Endothelial cell (in vitro differentiated cells): ENCODE results near the gene PTGES3L. TPM values are rescaled to one million over a fixed set of nuclear protein-coding genes. Genes with fewer than 3 reads are reported as not detected.

Source experiments
- DNase-seq: peaks from one replicate; pipeline ENCODE4 v3.0.0; 2021; ENCODE audit warnings: low spot score
- H3K27ac Mint-ChIP-seq: one replicate; pipeline ENCODE4 v1.8.0; 2021; ENCODE audit warnings: mixed read lengths, inconsistent platforms; ENCODE audit not compliant: unreplicated experiment
- H3K27me3 Mint-ChIP-seq: one replicate; pipeline ENCODE4 v1.8.0; 2021; ENCODE audit warnings: mild to moderate bottlenecking, moderate library complexity, mixed read lengths, inconsistent platforms; ENCODE audit not compliant: unreplicated experiment
- H3K36me3 Mint-ChIP-seq: one replicate; pipeline ENCODE4 v1.8.0; 2021; ENCODE audit warnings: mild to moderate bottlenecking, low read depth, mixed read lengths, inconsistent platforms; ENCODE audit not compliant: unreplicated experiment
- H3K4me1 Mint-ChIP-seq: one replicate; pipeline ENCODE4 v1.8.0; 2021; ENCODE audit warnings: mild to moderate bottlenecking, mixed read lengths, inconsistent platforms; ENCODE audit not compliant: unreplicated experiment
- H3K4me3 Mint-ChIP-seq: one replicate; pipeline ENCODE4 v1.8.0; 2021; ENCODE audit warnings: mild to moderate bottlenecking, mixed read lengths, inconsistent platforms; ENCODE audit not compliant: unreplicated experiment
- H3K9me3 Mint-ChIP-seq: one replicate; pipeline ENCODE4 v1.8.0; 2021; ENCODE audit warnings: mixed read lengths, inconsistent platforms; ENCODE audit not compliant: unreplicated experiment
- long read RNA-seq: library from polyadenylated mRNA; unstranded; transcript quantifications from one replicate; pipeline ENCODE4 v2.0.0, GENCODE V29; 2020; ENCODE audit not compliant: unreplicated experiment
- total RNA-seq: library from RNA; stranded (reverse); fragmentation: NEBNext Ultra II Directional; extraction: Animal tissue kit (Norgen Biotek cat#: 25700); gene quantifications from one replicate; pipeline ENCODE4 v1.2.1, GENCODE V29; 2021; ENCODE audit not compliant: unreplicated experiment
- TF ChIP-seq, protein P1 (sequence below): fragments of 200-600 bp; sonication (generic); IDR thresholded peaks from one replicate; pipeline ENCODE4 v1.5.0; 2021; ENCODE audit warnings: antibody characterized with exemption; ENCODE audit not compliant: unreplicated experiment

PTGES3L gene
- 1.5 TPM for total RNA-seq
- long read RNA-seq, partial matches to known transcripts = 0 of 1 reads
- long read RNA-seq, other reads (novel, unspliced or antisense) = 0 of 1 reads

DNA sequence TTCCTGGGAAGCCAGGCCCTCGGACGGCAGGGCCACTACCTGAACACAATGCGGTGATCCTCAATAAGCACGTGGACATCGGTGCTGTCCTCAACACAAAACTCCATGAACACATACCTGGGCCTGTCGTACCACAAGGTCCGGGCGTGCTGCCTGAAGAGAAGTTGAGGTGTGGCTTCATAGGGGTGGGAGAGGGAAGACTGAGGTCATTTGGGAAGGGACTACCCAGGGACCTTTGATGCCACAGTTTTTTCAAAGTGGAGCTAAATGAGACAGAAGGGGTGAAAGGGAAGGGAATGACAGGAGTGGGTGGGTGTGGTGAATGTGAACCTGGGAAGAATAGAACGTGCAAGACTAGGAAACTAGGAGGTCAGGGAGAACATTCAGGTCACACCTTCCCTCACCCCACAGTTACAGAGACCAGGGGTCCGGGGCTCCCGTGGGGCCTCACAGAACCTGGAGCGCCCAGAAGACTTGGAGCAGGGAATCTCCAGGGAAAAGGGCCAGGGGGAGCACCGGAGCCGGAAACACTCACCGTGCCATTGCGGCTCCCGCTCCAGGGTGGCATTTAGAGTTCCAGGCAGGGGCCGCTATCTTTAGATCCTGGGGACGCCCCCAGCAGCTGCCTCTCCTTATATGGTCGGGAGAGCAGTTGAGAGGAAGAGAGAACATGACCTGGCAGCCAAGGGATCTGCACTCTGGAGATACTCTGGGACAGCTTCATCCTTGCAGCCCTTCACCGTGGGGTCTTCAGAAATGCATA is at the start of gene PTGES3L:
TSS of gene PTGES3L (minus strand) at position 570 of the 763 bp plus-strand sequence. CDS start at position 543, 27 bp downstream.
- Mint-ChIP-seq H3K9me3 (no peaks in the 10 kb centered on the region), H3K4me1 (peaks cover 22% of the 10 kb centered on the region), H3K27ac (peak within 1 kb of the TSS; percentile 94), H3K27me3 (peaks cover 10% of the 10 kb centered on the region), H3K36me3 (peaks cover 7% of the 10 kb centered on the region), H3K4me3 (peak within 1 kb of the TSS; percentile 98)
- DNase-seq = peak; percentile 41
- TF ChIP-seq, protein P1, sequence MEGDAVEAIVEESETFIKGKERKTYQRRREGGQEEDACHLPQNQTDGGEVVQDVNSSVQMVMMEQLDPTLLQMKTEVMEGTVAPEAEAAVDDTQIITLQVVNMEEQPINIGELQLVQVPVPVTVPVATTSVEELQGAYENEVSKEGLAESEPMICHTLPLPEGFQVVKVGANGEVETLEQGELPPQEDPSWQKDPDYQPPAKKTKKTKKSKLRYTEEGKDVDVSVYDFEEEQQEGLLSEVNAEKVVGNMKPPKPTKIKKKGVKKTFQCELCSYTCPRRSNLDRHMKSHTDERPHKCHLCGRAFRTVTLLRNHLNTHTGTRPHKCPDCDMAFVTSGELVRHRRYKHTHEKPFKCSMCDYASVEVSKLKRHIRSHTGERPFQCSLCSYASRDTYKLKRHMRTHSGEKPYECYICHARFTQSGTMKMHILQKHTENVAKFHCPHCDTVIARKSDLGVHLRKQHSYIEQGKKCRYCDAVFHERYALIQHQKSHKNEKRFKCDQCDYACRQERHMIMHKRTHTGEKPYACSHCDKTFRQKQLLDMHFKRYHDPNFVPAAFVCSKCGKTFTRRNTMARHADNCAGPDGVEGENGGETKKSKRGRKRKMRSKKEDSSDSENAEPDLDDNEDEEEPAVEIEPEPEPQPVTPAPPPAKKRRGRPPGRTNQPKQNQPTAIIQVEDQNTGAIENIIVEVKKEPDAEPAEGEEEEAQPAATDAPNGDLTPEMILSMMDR = no peak

DNA sequence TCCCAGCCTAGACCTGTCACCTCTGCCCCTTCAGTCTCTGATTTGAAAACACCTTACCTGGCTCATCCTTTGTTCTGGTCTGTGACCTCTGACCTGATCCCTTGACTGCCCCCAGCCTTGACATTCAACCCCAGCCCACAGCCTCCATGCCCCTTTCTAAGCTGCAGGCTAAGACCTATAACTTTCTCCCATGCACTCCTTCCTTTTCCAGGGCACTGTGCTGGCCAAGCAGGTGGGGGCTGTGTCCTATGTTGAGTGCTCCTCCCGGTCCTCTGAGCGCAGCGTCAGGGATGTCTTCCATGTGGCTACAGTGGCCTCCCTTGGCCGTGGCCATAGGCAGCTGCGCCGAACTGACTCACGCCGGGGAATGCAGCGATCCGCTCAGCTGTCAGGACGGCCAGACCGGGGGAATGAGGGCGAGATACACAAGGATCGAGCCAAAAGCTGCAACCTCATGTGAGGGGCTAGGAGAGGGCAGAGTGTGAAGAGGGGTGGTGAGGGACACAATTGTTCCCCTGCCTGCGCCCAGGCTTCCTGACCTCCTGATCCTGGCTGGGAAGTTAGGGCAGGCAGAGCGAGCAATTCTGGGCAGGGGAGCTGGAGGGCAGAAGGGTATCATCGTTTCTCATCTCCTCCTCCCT is 48.5 kb upstream of the PTGES3L start:
- no peak overlapping the region for H3K4me3 Mint-ChIP-seq
- TF ChIP-seq, protein P1 = no peak
- no peak for DNase-seq
- H3K27me3 Mint-ChIP-seq = peaks cover 13% of the 10 kb centered on the region
- H3K9me3 Mint-ChIP-seq = no peaks in the 10 kb centered on the region
- peaks cover 4% of the 10 kb centered on the region for H3K4me1 Mint-ChIP-seq
- H3K36me3 Mint-ChIP-seq = peaks cover 4% of the 10 kb centered on the region
- H3K27ac Mint-ChIP-seq = no peak overlapping the region

DNA sequence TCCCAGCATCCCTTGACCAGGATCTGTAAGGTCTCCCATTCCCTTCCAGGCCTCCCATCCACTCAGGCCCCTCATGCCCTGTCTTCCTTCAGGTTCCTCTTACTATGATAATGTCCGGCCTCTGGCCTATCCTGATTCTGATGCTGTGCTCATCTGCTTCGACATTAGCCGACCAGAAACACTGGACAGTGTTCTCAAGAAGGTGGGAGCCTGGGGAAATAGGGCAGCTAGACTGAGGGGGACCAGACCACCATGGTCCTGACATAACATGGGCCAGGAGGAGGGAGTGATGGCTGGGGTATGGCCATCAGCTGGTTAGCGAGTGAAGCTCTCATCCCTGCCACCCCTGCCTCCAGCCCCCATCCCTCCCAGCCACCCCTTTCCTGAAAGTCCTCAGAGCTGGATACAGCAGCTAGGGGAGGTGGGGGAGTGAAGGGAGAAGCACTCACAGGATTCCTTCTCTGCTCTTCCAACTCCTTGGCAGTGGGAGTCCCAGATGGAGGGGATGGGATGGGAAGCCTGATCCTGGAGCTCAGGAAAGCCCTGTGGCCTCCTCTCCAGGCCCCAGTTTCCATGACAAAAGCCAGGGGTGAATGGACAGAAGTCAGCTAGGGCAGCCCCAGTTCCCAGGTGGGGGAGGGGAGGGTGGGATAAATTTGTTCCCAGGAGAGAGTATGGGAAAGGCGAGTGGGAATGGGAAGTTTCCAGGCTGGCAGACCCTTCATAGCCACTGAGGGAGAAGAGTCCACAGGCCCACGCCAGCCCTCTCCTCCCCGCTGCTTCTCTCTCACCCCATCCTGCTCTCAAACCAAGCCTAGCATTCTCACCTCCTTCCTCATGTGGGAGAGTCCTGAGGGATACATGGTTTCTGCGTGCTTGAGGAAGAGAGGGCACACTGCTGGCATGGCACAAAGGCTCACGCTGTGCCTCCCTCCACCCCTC is 47.5 kb upstream of the PTGES3L start:
- peaks cover 4% of the 10 kb centered on the region for H3K36me3 Mint-ChIP-seq
- peaks cover 4% of the 10 kb centered on the region for H3K4me1 Mint-ChIP-seq
- H3K9me3 Mint-ChIP-seq = no peaks in the 10 kb centered on the region
- no peak overlapping the region for H3K4me3 Mint-ChIP-seq
- H3K27ac Mint-ChIP-seq = no peak overlapping the region
- TF ChIP-seq, protein P1 = no peak
- peaks cover 13% of the 10 kb centered on the region for H3K27me3 Mint-ChIP-seq
- no peak for DNase-seq

DNA sequence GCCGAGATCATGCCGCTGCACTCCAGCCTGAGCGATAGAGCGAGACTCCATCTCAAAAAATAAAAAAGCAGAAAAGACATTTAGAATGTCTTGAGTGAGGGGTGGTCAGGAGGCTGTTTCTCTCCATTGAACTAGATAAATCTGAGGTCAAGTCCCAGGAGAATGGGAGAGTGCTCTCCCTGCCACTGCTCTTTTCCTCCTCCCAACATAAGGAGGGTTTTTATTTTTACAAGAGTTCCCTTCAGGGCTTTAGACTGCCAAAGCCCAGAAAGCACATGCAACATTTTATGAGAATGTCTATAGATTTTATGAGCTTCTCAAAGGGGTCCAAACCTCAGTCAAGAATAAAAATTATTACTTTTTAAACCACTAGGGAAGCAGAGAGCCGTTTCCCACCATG is 46.7 kb upstream of the PTGES3L start:
- no peak for DNase-seq
- peaks cover 4% of the 10 kb centered on the region for H3K36me3 Mint-ChIP-seq
- TF ChIP-seq, protein P1 = no peak
- peaks cover 4% of the 10 kb centered on the region for H3K4me1 Mint-ChIP-seq
- no peaks in the 10 kb centered on the region for H3K9me3 Mint-ChIP-seq
- no peak overlapping the region for H3K27ac Mint-ChIP-seq
- peaks cover 13% of the 10 kb centered on the region for H3K27me3 Mint-ChIP-seq
- no peak overlapping the region for H3K4me3 Mint-ChIP-seq
